ENCODE data around the gene GC. TPM values are rescaled to one million over a fixed set of nuclear protein-coding genes. Genes with fewer than 3 reads are reported as not detected.
"Not testable (repeated sequence)": the region's sequence is repeated elsewhere in the genome, so short reads cannot be mapped to it uniquely, and the experiment has no call there.

GC gene
- total RNA-seq, 2 donors from 2014 or later, result 16.2 to 34.8 TPM

DNA sequence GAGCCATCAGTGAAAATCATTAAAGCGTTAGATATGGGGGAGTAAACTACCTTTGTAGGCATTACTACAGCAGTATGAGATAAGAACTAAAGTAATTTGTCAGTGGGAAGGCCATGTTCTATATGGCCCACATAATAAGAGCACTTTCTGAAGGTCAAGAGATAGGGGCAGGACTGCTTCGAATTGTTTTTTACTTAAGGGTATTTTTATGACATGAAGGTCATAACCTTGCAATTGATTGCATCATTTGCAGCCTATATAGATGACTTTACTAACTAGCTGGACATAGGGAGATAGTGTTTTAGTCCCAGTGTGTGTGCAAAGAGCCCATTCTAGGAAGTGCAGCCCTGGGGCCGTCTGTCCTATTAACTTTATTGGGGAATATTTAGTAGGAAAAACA is 23.6 kb upstream of the GC start:
- ATAC-seq (no peak), DNase-seq (no peak)
- no peaks in the 10 kb centered on the region for H3K4me1 ChIP-seq
- intact Hi-C loops (cut with DNase I), result no loop called here
- TF ChIP-seq POLR2A (IDR thresholded peaks at IDR 0.05), result no peak
- TF ChIP-seq, protein P1, sequence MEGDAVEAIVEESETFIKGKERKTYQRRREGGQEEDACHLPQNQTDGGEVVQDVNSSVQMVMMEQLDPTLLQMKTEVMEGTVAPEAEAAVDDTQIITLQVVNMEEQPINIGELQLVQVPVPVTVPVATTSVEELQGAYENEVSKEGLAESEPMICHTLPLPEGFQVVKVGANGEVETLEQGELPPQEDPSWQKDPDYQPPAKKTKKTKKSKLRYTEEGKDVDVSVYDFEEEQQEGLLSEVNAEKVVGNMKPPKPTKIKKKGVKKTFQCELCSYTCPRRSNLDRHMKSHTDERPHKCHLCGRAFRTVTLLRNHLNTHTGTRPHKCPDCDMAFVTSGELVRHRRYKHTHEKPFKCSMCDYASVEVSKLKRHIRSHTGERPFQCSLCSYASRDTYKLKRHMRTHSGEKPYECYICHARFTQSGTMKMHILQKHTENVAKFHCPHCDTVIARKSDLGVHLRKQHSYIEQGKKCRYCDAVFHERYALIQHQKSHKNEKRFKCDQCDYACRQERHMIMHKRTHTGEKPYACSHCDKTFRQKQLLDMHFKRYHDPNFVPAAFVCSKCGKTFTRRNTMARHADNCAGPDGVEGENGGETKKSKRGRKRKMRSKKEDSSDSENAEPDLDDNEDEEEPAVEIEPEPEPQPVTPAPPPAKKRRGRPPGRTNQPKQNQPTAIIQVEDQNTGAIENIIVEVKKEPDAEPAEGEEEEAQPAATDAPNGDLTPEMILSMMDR (IDR thresholded peaks at IDR 0.05), result no peak
- H3K9me3 ChIP-seq, result no peaks in the 10 kb centered on the region
- H3K36me3 ChIP-seq (replicated peaks in 1 of 2; ENCODE audit: insufficient read depth in 1 of 2, low read depth in 2 of 2), result no peaks in the 10 kb centered on the region
- WGBS, 2 donors, result 42 to 52% methylated on average over 3 of the region's 3 CpGs
- H3K27ac ChIP-seq, result no peak overlapping the region
- no peak overlapping the region for H3K4me3 ChIP-seq
- H3K27me3 ChIP-seq, result no peaks in the 10 kb centered on the region

DNA sequence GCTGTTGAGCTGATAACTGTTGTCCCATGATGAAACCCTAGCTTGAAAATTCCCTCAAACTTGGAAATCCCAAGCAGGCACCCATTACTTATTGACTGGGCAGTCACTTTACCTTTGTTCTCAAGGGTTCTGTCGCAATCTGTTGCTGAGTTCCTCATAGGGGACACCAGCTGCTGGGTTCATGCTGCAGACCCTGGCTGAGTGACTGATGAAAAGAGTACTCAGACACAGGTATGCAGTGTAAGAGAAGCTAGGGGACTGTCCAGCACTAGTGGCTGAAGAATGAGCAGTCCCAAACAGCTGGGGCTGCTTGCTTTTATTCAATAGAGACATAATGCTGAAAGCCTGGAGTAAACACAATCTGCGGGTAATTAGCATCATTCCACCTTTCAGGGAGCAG is 21.4 kb upstream of the GC start:
- H3K9me3 ChIP-seq; ATAC-seq; H3K27me3 ChIP-seq; H3K27ac ChIP-seq; intact Hi-C loops (cut with DNase I); H3K4me1 ChIP-seq; H3K4me3 ChIP-seq; H3K36me3 ChIP-seq (replicated peaks in 1 of 2; ENCODE audit: insufficient read depth in 1 of 2, low read depth in 2 of 2): not testable (repeated sequence)
- peak in 1 of 4 donors; percentile 6 for DNase-seq
- WGBS, 2 donors, result 33 to 49% methylated on average over 2 of the region's 2 CpGs

DNA sequence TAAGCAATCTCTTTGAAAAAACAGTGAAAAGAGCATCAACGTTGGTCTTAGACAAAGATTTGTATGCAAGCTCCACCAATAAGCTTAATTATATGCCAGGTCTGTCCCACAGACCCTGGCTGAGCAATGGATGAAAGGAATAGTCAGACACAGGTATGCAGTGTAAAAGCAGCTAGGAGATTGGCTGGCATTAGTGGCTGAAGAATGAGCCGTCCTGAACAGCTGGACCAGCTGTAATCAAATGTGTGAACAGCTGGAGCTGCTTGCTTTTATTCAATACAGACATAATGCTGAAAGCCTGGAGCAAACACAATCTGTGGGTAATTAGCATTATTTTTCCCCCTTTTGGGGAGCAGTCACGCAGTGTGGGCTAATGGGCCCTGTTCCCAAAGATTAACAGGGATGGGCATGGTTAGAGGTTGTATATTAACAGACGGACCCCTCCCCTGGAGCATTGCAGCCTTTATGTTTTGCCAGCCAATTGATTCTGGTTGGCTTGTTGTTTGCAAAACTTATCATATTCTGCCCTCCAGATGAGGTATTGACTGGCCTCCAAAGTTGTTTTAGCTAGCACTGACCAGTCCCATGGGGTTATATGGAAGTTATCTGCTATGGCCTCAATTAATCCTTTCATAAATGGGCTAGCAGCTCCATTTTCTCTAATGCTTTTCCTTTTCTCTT is 20.3 kb upstream of the GC start:
- H3K27me3 ChIP-seq; H3K9me3 ChIP-seq; ATAC-seq; intact Hi-C loops (cut with DNase I); H3K4me1 ChIP-seq; H3K36me3 ChIP-seq (replicated peaks in 1 of 2; ENCODE audit: insufficient read depth in 1 of 2, low read depth in 2 of 2); H3K27ac ChIP-seq; H3K4me3 ChIP-seq: not testable (repeated sequence)
- peak in 1 of 4 donors; percentile 7 for DNase-seq
- 24 to 29% methylated on average over 4 of the region's 4 CpGs for WGBS, 2 donors

DNA sequence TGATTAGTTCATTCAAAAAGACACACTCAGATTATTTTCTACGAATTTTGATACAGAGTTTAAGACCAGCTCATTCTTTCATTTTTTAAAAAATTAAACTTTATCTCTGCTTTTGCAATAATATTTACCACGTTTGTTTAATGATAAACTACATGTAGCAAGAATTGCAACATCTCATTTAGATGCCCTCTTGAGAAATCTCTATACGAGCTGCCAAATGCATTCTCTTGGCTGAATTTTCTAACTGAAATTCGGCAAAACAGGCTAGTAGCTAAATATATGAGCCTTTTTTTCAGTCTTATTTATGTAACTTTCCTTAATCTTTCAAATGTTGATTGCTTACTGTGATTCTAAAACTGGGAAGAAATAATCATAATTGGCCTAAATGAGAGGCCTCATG is 2.1 kb upstream of the GC start:
- intact Hi-C loops (cut with DNase I), result no loop called here
- WGBS, 2 donors, result 11 to 20% methylated on average over 4 of the region's 4 CpGs
- no peaks in the 10 kb centered on the region for H3K36me3 ChIP-seq (replicated peaks in 1 of 2; ENCODE audit: insufficient read depth in 1 of 2, low read depth in 2 of 2)
- ATAC-seq (no peak), DNase-seq (no peak)
- TF ChIP-seq, protein P1 (IDR thresholded peaks at IDR 0.05), result no peak
- TF ChIP-seq POLR2A (IDR thresholded peaks at IDR 0.05), result no peak
- H3K27ac ChIP-seq, result peak overlapping the region in 1 of 4 donors; percentile 48
- H3K4me1 ChIP-seq, result peaks cover 29% of the 10 kb centered on the region
- H3K27me3 ChIP-seq, result no peaks in the 10 kb centered on the region
- no peaks in the 10 kb centered on the region for H3K9me3 ChIP-seq
- H3K4me3 ChIP-seq, result no peak overlapping the region

DNA sequence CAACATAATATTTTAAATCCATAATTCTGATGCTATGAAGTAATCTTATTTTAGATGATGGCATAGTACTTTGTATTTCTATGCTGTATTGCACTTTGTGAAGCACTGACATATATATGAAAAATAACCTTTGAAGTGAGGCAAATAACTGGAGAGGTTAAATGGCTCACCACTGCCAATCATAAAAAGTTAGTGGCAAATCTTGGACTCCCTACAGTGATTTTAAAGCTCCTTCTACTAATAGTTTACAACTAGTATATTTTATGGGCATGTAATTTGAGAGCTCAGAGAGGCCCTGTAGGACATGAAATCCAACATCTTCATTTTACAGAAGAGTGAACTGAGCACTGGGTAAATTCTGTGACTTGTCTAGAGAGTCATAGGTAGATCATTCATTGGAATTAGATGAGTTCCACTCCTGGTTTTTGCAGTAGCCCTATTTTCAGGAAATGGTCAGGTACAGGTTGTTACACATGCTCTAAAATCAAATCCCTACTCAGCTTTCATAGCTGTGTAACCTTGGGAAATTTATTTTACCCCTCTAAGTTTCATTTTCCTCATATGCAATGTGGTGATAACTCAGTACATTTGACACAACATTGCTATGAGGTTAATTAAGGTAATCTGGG is 804 bp upstream of the GC start:
- DNase-seq, result no peak
- no peak overlapping the region for H3K4me3 ChIP-seq
- ATAC-seq, result peak; percentile 52
- peak overlapping the region in 1 of 4 donors; percentile 48 for H3K27ac ChIP-seq
- no peaks in the 10 kb centered on the region for H3K36me3 ChIP-seq (replicated peaks in 1 of 2; ENCODE audit: insufficient read depth in 1 of 2, low read depth in 2 of 2)
- intact Hi-C loops (cut with DNase I), result no loop called here
- no peaks in the 10 kb centered on the region for H3K9me3 ChIP-seq
- H3K27me3 ChIP-seq, result no peaks in the 10 kb centered on the region
- H3K4me1 ChIP-seq, result peaks cover 29% of the 10 kb centered on the region
- TF ChIP-seq, protein P1 (IDR thresholded peaks at IDR 0.05), result no peak
- no peak for TF ChIP-seq POLR2A (IDR thresholded peaks at IDR 0.05)

DNA sequence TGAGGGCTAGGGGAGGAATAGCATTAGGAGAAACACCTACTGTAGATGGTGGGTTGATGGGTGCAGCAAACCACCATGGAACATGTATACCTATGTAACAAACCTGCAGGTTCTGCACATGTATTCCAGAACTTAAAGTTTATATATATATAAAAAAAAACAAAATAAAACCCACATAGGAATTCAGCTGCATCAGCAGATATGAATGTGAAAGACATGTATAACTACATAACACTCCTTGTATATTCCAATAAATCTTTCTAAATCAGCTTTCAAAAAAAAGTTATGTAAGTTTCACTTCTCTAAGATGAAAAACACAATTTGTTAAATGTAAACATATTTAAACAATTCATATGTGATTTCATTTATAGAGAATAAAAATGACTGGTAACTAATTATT is 6.0 kb downstream of the GC start:
- Histone ChIP-seq H3K4me3 (no peak overlapping the region), H3K27ac (no peak overlapping the region), H3K36me3 (replicated peaks in 1 of 2; ENCODE audit: insufficient read depth in 1 of 2, low read depth in 2 of 2) (no peaks in the 10 kb centered on the region), H3K4me1 (no peaks in the 10 kb centered on the region), H3K27me3 (no peaks in the 10 kb centered on the region), H3K9me3 (no peaks in the 10 kb centered on the region)
- intact Hi-C loops (cut with DNase I), result no loop called here
- ATAC-seq, result no peak
- TF ChIP-seq, protein P1 (IDR thresholded peaks at IDR 0.05), result no peak
- TF ChIP-seq POLR2A (IDR thresholded peaks at IDR 0.05), result no peak
- DNase-seq, result no peak
